AG20443 (cell line): ENCODE results near the gene NUDCD3.

Experiments used
- DNase-seq: peaks from one replicate; pipeline ENCODE4 v3.0.0; 2012; ENCODE audit warnings: low spot score, mixed read lengths

Gene NUDCD3

DNA sequence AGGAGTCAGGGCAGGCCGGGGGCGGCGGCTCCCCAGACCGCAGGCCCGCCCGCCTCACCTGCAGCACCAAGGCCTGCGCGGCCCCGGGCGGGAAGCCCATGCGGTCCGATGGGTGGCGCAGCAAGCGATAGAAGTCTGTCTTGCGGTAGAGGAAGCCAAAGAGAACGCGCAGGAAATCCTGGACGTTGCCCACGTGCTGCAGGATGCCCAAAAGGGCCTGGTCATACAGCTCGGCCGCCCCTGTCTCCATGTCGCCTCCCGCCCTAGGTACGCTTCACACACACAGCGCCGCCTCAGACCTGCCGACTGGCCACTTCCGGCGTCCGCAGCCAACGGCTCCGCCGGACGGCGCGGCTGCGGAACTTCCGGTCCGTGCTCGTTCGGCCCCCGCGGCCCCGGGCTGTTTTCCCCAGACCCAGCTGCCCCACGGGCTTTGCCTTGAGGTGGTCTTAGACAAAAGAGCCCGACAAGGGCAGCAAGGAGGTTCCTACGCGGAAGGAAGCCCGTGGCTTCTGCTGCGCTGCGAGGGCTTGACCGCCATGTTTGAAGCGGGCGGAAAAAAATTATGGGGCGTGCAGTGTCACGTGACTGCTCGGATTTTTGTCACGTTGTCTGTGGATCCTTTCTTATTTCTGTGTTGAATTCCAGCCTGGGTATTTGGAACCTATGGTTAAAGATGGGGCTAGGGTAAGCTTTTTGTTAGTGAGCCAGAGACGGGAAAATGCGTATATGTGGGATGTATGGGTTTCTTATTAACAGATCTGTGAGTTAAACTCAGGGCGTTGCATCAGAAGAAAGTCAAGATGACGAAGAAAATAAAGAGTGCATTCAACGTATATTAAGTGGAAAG is at the start of gene NUDCD3:
Gene NUDCD3 (minus strand): TSS at position 308 of the 850 bp plus-strand sequence. CDS start 58 bp downstream, at position 250.
- DNase-seq: peak; percentile 93

DNA sequence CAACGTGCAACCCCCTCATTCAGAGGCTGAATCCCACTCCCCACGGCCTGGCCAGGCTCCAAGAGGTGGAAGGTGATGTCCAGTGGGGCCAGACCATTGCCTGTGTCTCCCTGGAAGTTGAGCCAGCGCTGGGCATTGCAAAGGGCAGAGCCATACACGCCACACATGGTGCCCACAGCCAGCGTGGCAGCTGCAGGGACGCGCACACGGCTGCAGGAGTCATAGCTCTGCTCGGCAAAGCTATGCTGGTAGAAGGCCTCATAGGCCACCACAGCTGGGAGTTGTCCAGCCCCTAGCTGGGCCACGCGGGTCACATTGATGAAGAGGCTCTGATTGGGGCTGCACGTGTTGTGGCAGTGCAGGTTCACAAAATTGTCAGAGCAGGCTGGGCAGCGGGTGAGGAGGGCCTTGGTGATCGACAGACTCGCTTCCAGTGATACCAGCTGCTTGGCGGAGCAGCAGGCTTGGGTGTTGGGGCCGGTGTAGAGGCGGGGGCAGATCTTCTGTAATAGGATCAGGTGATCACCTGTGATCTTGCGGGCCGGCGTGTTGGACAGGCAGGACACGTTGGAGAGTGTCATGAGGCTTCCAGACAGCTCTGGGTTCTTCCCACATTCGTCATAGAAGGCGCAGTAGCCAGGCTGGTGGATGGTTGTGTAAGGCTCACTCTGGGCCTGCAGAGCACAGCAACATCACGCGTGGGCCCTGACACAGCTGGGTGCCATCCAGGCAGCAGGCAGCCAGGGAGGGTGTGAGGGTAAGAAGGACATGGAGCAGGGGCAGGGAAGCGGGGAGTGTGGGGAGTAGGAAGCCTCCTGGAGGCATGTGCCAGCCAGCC is 49.4 kb upstream of the NUDCD3 start:
- DNase-seq: peak; percentile 8

DNA sequence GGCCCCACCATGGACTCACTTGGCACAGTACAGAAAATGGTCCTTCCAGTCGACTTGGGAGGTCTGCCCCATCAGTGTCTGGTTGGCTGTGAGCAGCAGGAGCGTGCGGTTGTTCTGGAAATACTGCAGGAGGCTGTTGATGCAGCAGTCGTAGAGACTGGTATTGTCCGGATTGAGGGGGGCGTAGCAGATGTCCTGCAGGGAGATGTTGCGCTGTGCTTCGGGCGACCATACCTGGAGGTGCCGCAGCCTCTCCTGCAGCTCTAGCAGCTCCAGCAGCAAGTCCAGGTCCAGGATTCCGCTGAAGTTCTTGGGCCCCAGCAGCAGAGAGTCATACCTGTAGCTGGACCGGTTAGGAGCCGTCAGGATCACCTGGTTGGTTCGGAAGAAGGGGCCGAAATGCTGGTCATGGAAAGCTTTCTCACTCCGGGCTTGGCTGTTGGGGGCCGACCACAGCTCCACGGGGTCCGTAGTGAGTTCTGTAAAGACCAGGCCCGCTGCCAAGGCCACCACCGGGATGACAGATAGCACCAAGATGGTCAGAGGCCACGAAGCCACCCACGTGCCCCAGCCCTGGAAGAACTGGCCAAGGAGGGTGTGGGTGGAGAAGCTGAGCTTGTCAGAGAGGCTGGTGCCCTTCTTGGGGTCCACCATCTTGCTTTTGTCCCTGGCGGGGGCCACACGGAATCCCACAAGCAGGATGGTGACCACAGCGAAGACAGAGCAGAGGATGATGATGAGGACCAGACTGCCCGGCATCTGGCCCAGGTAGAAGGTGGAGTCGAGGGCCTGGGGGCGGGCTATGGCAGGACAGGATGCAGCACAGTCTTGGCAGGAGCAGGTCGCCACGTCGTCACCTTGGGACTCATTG is 48.6 kb upstream of the NUDCD3 start:
- peak; percentile 8 for DNase-seq

DNA sequence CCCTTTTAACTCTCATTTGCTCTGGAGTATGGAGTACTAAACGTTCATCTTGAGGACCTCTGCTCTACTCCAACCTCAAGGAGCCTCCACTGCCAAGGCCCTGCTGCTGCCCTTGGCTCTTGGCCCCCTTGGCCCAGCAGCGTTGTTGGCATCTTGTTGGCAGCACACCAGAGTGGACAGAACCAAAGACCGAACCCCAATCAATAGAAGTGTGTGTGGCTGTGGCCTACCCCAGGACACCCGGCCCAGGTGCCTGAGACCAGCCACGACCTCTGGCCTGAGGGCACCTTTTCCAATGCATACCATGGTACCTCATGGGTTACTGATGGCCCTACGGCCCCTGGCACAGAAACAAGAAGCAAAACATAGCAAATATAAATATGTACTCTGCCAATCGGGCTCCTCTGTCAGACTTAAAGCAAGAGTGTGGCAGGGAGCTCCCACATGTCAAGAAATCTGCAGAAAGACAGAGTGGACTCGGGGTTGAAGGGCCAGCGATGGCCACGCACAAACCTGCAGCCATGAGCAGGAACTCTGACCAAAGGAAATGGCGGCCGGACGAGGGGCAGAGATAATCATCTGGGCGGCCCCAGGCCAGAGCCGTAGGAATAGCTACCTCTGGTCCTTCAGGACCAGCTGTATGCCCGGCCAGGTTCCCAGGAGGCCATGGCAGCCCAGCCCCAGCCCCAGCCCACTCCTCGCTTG is 47.8 kb upstream of the NUDCD3 start:
- no peak for DNase-seq

DNA sequence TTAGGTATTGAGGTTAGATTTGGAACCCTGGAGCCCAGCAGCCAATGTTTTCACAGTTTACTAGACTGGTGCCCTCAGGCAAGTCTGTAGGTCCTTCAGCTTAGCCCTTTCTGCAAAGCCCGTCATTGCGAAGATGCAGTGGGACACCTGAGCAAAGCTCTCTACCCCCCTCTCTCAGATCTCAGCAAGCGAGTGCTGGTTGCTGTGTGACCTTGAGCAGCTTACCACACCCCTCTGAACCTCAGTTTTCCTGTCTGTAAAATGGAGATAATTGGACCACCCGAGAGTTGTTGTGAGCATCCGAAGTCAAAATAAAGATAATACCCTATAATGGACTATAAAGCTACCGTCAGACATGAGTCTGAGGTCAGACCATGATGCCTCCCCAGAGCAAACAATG is 47.0 kb upstream of the NUDCD3 start:
- DNase-seq: peak; percentile 8

DNA sequence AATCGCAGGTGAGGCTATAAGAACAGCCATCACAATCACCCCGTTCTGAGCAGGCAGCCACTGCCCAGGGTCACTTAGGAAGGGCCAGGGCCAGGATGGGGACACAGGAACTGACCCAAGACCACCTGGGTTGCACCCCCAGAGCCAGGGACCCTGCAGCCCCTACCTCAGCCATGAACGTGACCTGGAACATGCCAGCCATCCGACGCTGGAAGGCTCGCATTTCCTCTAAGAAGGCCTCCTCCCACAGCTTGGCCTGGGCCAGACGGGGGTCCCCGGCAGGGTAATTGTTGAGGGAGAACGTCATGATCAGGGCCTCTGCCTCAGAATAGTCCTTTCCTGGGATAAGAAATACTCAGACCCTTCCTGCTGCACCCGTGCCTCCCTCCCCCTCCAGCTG is 45.6 kb upstream of the NUDCD3 start:
- DNase-seq: no peak

DNA sequence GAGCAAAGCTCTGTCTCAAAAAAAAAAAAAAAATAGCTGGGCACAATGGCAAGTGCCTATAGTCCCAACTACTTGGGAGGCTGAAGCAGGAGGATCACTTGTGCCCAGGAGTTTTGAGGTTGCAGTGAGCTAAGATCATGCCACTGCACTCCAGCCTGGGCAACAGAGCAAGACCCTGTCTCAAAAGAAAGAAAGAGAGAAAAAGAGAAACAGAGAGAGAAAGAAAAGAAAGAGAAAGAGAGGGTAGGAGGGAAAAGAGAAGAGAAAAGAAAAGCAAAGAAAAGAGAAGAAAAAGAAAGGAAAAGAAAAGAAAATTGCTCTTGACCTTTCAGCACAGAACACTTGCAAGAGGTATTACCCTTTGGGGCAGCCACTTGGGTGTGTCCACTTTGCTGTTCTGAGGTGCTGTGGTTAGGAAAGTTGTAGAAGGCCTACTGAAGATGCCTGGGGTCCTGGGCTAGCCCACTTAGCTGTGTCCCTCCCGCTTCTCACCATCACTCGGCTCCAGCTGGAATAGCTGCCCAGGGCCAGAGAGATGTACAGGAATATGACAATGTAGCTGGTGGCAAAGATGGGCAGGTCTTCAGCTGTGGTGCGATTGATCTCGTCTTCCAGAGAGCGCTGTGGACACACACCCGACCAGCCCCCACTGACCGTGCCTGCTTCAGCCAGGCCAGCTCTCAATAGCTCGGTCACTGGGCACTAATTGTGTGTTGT is 45.0 kb upstream of the NUDCD3 start:
- DNase-seq: peak; percentile 8

DNA sequence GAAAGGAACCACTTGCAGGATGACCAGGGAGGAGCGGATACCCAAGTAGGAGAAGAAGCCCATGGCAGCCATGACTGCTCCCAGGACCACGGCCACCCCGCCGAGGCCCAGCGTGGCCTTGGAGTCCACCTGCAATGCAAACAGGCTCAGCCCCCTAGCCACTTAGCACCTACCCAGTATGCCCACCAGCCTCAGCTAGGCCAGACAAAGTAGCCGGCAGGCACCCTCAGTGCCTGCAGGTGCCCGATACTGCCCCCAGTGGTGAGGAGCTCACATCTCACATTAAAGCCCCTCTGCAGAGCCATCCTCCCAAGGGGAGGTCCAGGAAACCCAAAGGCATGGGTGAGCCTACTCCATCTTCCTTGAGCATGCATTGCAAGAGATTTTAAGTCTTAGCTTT is 44.0 kb upstream of the NUDCD3 start:
- peak; percentile 69 for DNase-seq

DNA sequence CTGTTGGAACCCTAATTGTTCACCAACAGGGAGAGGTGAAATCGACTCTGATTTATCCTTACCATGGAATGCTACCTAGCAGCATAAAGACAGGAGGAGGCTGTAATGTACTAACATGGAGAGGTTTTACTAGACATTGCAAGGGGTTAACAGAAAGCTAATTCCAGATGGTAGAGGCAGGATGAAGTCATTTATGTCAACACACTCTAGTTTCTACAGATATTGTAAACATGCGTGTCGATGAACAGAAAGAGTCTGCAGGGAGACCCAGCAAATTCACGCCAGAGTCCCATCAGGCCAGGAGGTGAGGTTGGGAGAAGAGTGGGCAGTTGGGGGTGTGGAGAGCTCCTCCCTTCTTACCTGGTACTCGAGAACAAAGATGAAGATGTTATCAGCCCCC is 43.6 kb upstream of the NUDCD3 start:
- peak; percentile 9 for DNase-seq

DNA sequence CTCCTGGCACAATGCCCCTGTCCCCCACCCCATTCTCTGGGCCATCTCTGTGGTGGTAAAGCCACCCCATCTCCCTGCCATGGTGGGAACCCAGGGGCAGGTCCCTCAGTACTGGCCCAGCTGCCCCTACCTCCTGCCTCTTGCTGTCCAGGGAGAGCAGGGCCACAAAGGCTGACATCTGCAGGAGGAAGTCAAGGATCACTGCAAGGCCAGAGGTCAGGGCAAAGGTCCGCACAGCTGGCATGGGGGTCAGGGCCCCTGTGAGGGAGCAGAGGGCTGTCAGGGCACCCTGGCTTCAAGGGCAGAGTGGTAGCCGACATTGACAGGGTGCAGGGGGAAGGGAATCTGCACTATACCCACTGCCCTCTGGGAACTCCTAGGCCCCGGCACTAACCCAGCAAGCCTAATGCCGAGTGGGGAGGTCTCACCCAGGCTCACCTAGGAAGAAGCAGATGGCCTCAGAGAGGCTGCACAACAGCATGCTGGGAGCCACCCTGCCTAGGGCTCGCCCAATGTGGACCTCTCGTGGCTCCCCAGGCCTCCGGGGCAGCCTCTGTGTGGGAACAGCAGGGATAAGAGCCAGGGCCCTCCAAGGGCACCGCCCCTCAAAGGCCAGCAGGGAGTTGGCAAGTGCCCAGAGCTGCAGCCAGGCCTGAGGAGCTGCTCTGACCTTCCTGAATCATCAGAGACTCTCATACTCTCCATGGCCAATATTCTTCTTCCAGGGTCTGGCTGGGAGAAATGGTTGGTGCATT is 43.0 kb upstream of the NUDCD3 start:
- peak; percentile 72 for DNase-seq

DNA sequence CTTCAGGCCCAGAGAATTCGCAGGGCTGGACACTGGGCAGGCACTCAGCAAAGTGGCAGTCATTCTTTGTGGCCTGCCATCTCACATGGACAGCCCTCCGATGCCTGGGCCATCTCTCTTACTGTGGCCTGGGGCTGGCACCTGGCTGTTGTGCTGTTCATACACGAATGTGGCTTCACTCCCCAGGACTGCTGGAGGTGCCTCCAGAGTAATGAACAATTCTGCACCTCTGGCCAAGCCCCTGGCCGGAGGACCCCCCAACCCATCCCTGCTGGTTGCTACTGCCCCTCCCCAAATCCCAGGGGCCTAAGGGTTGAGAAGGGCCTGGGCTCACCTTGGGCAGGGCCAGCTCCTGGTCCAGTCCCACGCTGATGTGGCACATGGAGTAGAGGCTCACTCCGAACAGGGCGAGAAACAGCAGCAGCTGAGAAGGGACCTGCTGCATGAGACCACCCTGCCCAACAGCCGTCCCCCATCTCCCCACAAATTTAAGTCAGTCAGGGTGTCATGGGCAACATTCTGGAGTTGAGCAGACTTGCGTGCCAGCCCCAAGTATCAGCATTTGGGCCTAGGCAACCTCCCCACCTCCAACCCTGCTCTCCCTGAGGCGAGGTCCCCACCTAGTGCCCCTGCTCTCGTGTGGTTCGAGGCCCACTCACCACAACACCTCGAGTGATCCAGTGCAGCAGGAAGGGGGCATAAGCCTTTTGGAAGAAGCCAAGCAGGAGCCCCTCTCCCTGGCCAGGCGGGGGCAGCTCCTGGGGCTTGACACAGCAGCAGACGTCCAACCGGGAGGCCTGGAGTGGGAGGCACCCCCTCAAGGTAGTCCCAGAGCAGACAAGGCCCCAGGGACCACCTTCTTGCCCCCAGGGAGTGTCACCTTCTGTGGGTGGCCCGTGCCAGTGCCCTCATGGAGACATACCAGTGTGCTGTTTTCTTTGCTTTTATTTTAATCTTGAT is 41.2 kb upstream of the NUDCD3 start:
- DNase-seq: peak; percentile 7

DNA sequence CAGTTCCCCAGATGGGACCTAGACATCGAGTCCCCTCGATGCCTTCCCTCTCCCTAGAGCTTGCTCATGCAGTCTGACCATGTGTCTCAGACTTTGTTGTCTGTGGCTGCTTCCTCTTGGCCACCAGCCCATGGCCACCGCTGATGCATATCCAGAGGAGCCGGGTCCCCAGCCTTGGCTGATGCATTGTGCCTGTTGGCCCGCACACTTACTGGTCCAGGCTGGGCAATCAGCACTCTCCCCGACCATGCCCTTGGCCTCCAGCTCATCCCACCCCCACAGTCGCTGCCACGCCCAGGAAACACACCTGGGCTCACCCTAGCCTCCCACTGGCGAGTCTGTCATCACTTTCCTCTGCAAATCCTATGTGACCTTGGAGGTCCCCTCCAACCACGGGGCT is 40.5 kb upstream of the NUDCD3 start:
- DNase-seq: peak; percentile 28

DNA sequence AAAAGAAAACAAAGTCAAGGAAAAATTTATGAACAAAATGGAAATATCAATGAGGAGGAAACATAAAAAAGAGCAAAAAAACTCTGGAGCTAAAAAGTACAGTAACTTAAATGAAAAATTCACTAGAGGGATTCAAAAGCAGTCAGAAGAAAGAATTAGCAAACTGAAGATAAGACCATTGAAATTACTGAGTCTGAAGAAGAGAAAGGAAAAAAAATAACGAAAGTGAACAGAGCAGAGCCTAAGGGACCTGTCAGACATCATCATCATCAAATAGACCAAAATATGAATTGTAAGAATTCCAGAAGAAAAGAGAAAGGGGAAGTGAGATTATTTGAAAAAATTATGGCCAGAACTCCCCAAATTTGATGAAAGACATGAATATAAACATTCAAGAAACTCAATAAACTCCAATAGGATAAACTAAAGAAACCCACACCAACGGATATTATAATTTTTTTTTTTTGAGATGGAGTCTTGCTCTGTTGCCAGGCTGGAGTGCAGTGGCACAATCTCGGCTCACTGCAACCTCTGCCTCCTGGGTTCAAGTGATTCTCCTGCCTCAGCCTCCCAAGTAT is 34.4 kb upstream of the NUDCD3 start:
- DNase-seq: no peak

DNA sequence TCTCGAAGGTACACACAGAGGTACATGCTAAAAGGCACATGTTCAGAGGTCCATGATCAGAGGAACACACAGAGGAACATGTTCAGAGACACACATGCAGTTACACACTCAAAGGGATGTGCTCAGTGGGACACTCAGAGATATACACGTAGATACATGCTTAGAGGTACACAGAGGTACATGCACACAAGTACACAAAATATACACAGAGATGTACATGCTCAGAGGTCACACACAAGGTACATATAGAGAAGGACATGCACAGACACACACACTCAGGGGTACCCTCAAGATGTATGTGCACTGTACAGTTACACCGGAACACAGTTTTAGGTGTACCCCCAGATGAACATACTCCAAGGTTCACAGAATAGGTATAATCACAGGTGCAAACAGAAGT is 31.9 kb upstream of the NUDCD3 start:
- no peak for DNase-seq

DNA sequence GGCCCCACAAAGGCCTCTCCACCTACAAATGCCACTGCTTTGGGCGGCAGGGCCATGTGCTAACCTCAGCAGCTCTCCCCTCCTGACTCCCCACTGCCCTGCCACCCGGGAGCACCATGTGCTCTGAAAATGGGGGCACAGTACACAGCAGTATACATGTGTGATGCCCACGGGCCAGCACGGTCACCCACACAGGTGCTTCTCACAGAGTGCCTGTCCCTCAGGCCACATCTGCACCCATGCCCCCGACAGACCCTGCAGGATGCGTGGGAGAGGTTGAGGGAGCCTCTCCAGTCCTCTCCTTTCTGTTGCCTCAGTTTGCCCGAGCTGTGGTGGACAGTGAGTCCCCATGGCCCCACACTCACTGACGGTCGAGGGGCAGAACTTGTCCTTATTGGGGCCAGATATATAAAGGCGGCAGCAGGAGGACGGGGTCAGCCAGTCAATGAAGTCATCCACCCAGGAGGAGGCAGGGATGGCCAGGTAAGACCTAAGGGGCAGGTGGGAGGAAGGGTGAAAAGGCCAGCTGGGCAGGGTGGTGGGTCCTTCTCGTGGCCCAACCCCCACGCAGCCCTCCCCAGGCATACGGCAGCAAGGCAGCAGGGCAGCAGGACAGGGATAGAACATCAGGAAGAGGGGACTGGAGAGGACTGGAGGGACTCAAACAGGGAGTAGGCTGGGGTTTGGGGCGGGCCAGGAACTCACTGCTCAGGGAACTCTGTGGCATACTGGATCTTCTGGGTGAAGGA is 31.1 kb upstream of the NUDCD3 start:
- DNase-seq: no peak

DNA sequence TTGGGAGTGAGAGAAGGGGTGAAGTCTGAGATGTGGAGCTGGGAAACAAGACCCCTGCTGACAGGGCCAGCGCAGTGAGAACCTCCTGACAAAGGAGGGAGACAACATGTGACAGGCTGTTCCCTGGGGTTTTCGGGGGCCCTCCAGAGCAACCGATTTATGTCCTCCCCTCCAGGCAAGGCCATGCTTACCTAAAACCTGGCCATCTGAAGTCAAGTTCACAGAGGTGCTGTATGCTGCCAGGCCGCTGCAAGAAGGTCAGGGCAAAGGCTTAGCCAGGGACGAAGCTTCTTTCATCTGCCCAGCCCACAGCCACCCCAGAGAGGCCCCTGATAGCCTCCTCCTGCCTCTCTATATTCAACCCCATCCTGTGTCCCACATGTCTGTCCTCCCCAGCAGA is 30.1 kb upstream of the NUDCD3 start:
- DNase-seq: peak; percentile 5

DNA sequence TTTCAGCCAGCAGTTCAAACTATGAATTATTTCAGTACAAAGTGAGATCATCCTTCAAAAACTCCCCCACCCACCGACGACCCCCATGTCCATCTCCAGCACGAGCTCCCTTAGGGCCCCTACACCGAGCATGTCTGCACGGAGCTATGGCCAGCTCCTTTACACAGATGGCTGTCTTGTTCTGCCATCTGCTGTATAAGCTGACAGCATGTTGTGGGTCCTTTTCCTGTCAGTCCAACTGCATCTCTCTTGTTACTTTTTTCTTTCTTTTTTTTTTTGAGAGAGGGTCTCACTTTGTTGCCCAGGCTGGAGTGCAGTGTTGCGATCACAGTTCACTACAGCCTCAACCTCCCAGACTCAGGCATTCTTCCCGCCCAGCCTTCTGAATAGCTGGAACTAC is 29.1 kb upstream of the NUDCD3 start:
- DNase-seq: no peak

DNA sequence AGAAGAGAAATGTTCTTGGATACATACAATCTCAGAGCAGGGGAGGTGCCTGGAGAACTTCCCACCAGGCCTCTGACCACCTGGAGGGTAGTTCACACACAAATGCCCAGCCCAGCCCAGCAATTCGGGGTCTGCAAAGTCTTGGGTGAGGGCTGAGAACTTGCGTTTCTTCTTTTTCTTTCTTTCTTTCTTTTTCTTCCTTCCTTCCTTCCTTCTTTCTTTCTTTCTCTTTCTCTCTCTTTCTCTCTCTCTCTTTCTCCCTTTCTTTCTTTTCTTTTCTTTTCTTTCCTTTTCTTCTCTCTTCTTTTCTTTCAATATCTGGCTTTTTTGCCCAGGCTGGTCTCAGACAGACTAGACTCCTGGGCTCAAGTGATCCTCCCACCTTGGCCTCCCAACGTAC is 28.3 kb upstream of the NUDCD3 start:
- no peak for DNase-seq
